A549 (cell line): ENCODE measurements around the gene TMCC3.

Experiments
- CTCF ChIP-seq: fragments of >200 bp; sonication (Bioruptor Twin); formaldehyde crosslinking; IDR thresholded peaks from 3 replicates; pipeline ENCODE4 v1.5.1; 2016
- ELK1 ChIP-seq: fragments of 150-350 bp; IDR thresholded peaks from 2 replicates; pipeline ENCODE4 v1.6.1; 2014; ENCODE audit warnings: low read depth, mild to moderate bottlenecking, low read length
- SMC3 ChIP-seq: fragments of >200 bp; sonication (Bioruptor Twin); formaldehyde crosslinking; IDR thresholded peaks from 3 replicates; pipeline ENCODE4 v1.6.1; 2018; ENCODE audit warnings: inconsistent platforms

DNA sequence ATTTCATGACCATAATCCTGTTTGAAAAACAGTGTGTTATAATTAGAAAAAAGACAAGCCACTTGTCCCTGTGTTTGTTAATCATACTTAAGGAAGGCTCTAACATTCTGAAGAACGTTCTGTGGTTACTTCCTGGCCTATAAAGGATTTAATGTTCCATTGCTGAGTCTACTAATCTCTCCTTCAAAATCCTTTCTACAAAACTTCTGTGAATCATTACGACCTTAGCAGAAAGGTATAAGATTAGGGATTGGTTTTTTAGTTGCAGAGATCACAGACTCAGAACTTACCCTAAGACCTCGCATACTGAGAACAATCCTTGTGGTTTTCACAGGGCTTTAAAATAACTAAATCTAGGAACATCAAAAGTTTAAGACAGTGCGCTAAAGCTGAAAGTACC lies 48.3 kb downstream of the TMCC3 start:
- TF ChIP-seq ELK1 (no peak), SMC3 (no peak), CTCF (no peak)
